Measurements from ENCODE around the gene RETREG3. TPM values are rescaled to one million over a fixed set of nuclear protein-coding genes. Genes with fewer than 3 reads are reported as not detected.
A peak's percentile ranks its signal among the peaks of the same experiment; 100 is the strongest.

The RETREG3 gene
- total RNA-seq, 2 donors from 2014 or later: 51.5 to 55.4 TPM

- Mint-ChIP-seq H3K27ac (no peak overlapping the region), H3K27me3 (ENCODE audit: insufficient read depth) (no peaks in the 10 kb centered on the region)
Observed at GRCh38 chr17:42607769-42608168, 1.4 kb downstream of the RETREG3 start.

GRCh38 chr17:42603318-42603717 lies 5.9 kb downstream of the RETREG3 start:
- Mint-ChIP-seq H3K36me3 (ENCODE audit: low read depth) (peaks cover 8% of the 10 kb centered on the region), H3K27me3 (ENCODE audit: insufficient read depth) (no peaks in the 10 kb centered on the region), H3K4me1 (peaks cover 9% of the 10 kb centered on the region), H3K27ac (no peak overlapping the region), H3K9me3 (no peaks in the 10 kb centered on the region), H3K4me3 (no peak overlapping the region)
- DNase-seq: no peak
- TF ChIP-seq CTCF (conservative IDR thresholded peaks at IDR 0.05): no peak
- WGBS, 2 experiments (ENCODE audit: insufficient coverage in 1 of 2, insufficient read length in 1 of 2): 96 to 97% methylated on average over 6 to 7 of the region's 7 CpGs
- Histone ChIP-seq H3K27ac (ENCODE audit: low read depth, low read length) (no peak overlapping the region), H3K9me3 (ENCODE audit: control insufficient read depth, low read length) (no peaks in the 10 kb centered on the region), H3K27me3 (ENCODE audit: control insufficient read depth, insufficient read depth, low read length, poor library complexity, severe bottlenecking) (no peaks in the 10 kb centered on the region), H3K4me1 (ENCODE audit: control insufficient read depth, insufficient read depth, low read length) (no peaks in the 10 kb centered on the region), H3K36me3 (ENCODE audit: control insufficient read depth, insufficient read depth, low read length) (no peaks in the 10 kb centered on the region), H3K9ac (ENCODE audit: extremely low read depth, low read length, poor library complexity, severe bottlenecking) (no peak overlapping the region), H3K4me3 (ENCODE audit: low read length) (no peak overlapping the region)

More at GRCh38 chr17:42607769-42608168, 1.4 kb downstream of the RETREG3 start:
- Histone ChIP-seq H3K4me1 (ENCODE audit: control insufficient read depth, insufficient read depth, low read length) (no peaks in the 10 kb centered on the region), H3K27me3 (ENCODE audit: control insufficient read depth, insufficient read depth, low read length, poor library complexity, severe bottlenecking) (no peaks in the 10 kb centered on the region), H3K4me3 (ENCODE audit: low read length) (peak overlapping the region; percentile 90), H3K27ac (ENCODE audit: low read depth, low read length) (no peak overlapping the region), H3K36me3 (ENCODE audit: control insufficient read depth, insufficient read depth, low read length) (peaks cover 15% of the 10 kb centered on the region), H3K9me3 (ENCODE audit: control insufficient read depth, low read length) (no peaks in the 10 kb centered on the region), H3K9ac (ENCODE audit: extremely low read depth, low read length, poor library complexity, severe bottlenecking) (no peak overlapping the region)
- peaks cover 12% of the 10 kb centered on the region for H3K4me1 Mint-ChIP-seq
- no peak for DNase-seq
- H3K9me3 Mint-ChIP-seq: no peaks in the 10 kb centered on the region
- peak overlapping the region; percentile 91 for H3K4me3 Mint-ChIP-seq
- WGBS, 2 experiments (ENCODE audit: insufficient coverage in 1 of 2, insufficient read length in 1 of 2): 85 to 90% methylated on average over 3 of the region's 3 CpGs
- peaks cover 14% of the 10 kb centered on the region for H3K36me3 Mint-ChIP-seq (ENCODE audit: low read depth)
- no peak for TF ChIP-seq CTCF (conservative IDR thresholded peaks at IDR 0.05)

- Mint-ChIP-seq H3K4me3 (no peak overlapping the region), H3K9me3 (no peaks in the 10 kb centered on the region), H3K36me3 (ENCODE audit: low read depth) (peaks cover 15% of the 10 kb centered on the region), H3K27me3 (ENCODE audit: insufficient read depth) (no peaks in the 10 kb centered on the region), H3K4me1 (no peaks in the 10 kb centered on the region), H3K27ac (peak overlapping the region; percentile 72)
- Histone ChIP-seq H3K9me3 (ENCODE audit: control insufficient read depth, low read length) (no peaks in the 10 kb centered on the region), H3K36me3 (ENCODE audit: control insufficient read depth, insufficient read depth, low read length) (no peaks in the 10 kb centered on the region), H3K4me1 (ENCODE audit: control insufficient read depth, insufficient read depth, low read length) (no peaks in the 10 kb centered on the region), H3K9ac (ENCODE audit: extremely low read depth, low read length, poor library complexity, severe bottlenecking) (no peak overlapping the region), H3K4me3 (ENCODE audit: low read length) (no peak overlapping the region), H3K27me3 (ENCODE audit: control insufficient read depth, insufficient read depth, low read length, poor library complexity, severe bottlenecking) (no peaks in the 10 kb centered on the region), H3K27ac (ENCODE audit: low read depth, low read length) (no peak overlapping the region)
- no peak for TF ChIP-seq CTCF (conservative IDR thresholded peaks at IDR 0.05)
- 91 to 100% methylated on average over 2 of the region's 2 CpGs for WGBS, 2 experiments (ENCODE audit: insufficient coverage in 1 of 2, insufficient read length in 1 of 2)
- DNase-seq: no peak
Observed at GRCh38 chr17:42598905-42599304, 10.3 kb downstream of the RETREG3 start.
